HG02798 (cell line): ENCODE results near the gene DAPL1.

Experiments
- ATAC-seq: cut with Tn5 transposase; IDR thresholded peaks from one replicate; pipeline ENCODE4 v1.9.1; 2021; ENCODE audit warnings: mild to moderate bottlenecking; ENCODE audit not compliant: unreplicated experiment, poor library complexity

DAPL1 gene

DNA sequence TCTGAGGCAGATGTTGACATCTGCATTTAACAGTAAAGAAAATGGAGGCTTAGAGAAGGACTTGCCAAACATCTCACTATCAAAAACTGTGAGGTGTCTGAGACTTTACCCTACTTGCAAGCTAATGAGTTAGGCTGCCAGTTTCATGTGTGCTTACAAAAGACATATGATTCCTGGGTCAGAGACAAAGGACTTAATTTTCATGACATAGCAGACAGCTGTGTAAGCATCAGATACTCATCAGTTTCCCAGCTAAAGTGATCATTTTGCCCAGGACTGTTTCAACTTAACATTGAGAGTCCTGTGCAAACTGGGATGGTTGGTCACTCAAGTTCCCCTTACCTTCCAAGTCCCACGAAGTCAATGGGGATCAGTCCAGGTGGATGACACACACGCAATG lies 18.9 kb upstream of the DAPL1 start:
- ATAC-seq: no peak

DNA sequence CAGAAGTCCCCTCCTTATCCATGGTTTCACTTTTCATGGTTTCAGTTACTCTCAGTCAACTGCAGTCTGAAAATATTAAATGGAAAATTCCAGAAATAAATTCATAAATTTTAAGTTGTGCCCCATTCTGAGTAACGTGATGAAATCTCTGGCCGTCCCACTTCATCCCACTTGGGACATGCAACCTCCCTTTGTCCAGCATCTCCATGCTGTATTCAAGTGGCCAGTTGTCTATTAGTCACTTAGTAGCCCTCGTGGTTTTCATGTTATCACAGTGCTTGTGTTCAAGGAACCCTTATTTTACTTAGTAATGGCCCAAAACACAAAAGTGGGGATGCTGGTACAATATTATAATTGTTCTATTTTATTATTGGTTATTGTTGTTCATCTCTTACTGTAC lies 18.0 kb upstream of the DAPL1 start:
- no peak for ATAC-seq

DNA sequence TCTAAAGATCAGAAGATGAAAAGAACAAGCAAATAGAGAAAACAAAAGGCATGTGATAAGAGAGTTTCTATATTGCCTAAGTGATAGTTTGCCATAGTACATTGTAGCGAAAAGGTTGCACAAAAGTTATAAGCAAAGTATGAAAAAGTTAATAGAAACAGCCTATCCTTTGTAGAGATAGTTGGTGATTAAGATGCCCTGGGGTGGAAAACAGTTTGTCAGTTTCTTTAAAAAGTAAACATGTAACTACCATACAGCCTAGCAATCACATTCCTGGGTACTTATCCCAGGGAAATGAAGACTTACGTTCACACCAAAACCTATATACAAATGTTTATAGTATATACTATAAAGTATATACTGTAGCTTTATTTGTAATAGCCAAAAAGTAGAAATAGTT lies 16.9 kb upstream of the DAPL1 start:
- no peak for ATAC-seq

DNA sequence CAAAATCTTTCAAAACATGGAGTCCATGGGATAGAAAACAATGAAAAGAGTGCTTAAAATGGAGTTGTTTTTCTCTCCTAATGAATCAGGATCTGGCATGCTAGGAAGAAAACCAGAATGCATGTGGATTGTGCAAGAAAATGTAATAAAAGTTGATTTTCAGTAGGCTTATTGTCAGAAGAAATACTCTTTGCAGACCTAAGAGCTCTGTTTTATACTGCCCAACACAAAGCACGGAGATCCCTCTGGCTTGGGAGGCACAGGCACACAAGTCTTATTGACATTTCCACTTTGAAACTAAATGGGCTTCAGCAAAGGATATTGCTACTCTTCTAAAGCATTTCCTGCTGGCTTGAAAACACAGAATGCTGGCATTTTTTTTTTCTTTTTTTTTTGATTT lies 15.5 kb upstream of the DAPL1 start:
- no peak for ATAC-seq

DNA sequence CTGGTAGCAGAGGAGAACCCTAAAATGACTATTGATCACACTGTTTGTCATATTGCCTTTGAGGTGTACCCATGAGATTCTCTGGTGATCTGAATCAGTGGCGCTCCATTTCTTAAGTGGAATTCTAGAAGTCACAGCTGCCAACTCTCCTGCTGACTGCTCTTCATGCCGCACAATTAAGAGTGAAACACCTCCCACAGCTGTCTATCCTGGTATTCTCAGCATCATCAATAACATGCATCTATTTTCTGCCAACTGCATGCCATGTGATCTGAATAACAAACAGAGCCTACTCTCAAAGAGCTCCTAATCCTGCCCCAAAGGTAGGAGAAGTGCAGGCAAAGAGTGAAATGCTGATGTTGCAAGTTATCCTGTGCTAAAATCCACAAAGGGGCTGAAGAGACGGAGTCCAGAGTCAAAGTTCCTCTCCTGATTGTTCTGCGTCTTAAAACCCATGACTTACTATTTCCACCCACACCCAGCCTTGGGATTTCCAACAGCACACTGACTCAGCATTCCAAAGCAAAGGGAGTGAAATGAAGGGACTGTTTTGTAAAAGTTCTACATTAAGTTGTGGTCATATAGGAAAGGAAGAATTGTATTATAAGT lies 13.7 kb upstream of the DAPL1 start:
- no peak for ATAC-seq

DNA sequence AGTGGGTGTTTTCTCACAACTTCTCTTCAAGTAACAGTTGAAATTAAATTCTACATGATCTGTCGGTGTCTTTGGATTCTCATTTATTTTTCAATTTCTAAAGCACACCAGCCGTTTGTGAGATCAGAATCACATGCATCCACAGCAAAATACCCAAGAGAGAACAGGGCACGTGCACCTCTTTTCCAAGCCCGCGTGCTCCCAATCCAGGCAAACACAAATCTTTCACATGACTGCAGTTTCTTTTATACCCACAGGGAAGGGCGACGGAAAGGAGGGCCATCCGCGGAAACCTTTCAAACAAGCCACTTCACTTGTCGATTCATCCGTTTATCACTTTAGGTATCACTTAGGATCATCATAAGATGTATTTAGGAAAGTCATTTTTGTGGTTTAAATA lies 13.0 kb upstream of the DAPL1 start:
- no peak for ATAC-seq

DNA sequence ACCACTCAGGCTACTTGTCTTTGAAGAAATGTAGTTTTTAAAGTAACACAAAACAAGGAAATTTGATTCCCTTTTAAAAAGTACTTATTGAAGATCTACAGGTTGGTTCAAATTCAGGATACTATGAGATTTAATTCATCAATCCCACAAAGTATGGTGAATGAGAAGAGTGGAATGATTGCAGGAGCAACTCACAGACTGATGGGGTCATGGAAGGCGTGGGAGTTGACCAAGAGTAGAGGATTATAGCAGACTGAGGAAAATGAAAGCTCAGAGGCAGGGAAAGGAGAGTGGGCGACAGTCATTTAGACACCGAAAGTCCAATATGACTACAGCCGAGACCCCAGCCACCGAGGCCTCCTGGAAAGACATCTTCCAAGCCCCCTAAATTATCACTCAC lies 12.5 kb upstream of the DAPL1 start:
- no peak for ATAC-seq

DNA sequence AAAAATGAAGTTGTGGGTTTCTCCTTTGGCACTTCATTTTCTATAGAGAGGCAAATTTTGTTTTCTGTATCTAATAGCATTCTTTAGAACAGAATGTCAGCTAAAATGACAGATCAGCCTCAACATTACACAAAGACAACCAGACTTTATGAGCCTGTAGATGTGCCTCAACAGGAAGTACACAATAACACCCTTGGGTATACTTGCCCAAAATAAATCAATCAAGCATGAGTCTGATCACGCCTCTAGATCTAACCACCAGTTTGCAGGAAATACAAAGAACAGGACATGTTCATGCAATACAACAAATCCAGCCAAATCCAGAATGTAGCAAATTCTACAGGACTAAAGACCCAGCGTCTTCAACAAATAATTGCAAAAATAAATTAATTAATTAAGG lies 11.2 kb upstream of the DAPL1 start:
- no peak for ATAC-seq

DNA sequence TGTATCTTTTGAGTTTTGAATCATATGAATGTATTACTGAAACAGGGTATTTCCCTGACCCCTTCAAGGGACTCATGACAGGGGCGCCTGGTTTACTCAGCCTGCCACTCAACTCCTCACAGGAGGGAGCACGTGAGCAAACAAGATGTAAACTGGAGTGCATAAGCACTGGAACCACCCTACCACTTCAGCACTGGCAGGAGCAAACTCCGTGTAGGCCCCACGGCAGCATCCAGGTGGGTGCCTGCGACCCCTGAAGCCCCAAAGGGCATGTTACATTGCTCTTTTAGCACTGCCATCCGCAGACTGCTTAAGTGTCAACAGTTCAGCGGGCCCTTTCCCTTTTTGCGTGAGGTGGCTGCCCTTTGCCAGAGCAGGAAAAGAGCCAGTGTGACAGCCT lies 8.2 kb upstream of the DAPL1 start:
- ATAC-seq: no peak

DNA sequence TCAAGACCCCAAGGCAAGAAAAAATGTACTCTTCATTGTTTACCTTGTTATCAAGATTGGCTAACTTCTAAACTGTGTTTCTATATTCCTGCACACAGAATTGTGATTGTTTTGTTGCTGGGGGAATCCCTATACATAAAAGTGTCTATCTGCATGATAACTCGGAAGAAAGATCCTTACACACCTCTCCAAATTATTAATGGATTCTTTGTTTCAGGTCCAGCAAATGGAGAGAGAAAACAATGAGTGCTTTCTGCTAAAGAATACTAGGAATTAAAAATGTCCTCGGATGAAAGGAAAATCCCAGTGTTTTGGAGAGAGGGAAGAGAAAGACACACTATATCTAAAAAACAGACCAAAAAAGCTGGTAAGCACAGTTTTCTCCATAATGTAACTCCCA lies 6.2 kb upstream of the DAPL1 start:
- no peak for ATAC-seq

DNA sequence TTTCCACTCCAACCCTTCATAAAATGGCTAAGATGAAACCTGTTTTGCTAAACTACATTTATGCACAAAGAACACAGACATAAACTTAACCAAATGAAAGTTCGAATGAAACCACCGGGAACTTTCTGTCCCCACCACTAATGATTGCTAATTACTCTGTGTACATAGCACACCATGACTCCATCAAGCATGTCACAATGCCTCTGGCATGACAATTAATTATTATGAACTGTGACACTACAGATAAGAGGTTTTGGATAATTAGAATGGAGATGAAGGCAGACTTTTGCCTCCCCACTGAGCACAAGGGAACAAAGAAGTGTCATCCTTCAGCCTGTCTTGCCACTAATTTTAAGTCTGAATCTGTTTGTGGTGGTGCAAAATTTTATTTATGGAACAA lies 1.5 kb downstream of the DAPL1 start:
- ATAC-seq: no peak

DNA sequence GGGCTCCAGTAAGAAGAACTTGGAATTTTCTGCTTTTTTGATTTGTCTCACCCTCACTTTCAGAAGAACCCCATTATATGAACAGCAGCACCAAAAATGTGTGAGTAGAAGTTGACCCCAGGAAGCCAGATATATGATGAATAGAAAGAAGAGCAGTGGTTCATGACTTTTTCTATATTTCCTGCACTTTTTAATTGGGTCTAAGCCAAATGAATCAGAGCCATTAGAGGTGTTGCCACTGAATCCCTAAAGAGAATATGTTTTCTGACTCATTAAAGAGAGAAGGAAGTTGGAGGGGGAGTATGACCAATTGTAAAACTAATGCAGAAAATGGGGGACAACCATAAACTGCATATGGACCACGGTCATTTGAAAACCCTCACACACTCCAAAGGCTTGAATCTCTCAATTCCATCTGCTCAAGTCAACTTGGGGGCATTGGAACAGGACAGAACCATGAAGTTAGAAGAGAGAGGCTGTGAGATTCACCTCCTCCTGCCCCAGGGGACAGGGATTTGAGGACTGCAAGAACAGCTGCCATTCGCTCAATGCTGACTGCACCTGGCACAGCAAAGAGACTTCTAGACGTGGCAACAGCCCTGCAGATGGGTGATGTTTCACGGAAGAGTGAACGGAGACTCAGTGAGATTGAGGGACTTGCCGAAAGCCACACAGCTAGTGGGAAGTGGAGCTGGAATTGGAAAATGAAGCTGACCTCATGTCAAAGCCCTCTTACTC lies 3.0 kb downstream of the DAPL1 start:
- ATAC-seq: no peak

DNA sequence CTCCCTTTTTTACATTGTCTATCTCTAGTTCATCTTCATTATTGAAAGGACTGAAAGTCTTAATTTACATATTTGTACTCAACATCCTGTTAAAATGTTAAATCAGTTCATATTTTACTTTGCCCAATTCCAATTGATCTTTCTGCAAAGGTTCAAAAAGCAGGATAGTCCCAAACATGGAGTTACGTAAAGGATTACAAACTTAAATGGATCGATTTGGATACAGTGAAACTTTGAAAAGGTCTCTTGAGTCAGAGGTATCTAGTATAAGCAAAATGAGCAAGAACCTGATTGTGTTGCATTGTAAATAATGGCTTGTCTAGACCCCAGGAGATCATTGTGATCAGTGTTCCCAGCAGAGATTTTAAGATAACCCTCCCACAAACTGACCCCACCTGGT lies 4.1 kb downstream of the DAPL1 start:
- ATAC-seq: no peak

DNA sequence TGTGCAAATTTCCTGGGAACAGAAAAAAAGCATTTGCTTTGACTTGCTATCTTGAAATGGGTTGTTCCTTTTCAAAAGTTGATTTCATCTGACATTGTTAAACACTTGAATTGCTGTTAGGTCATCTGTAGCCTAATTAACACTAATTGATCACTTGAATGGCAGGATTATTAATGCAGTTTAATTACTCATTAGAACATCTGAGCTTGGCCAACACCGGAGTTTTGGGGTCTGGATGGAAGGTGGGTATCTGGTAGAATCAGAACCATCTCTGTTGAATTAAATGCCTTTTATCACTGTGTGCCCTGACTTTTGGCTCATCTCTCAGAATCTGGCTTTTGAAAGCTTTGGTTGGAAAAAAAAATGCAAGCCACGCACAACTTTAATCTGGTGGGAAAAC lies 8.4 kb downstream of the DAPL1 start:
- ATAC-seq: no peak

DNA sequence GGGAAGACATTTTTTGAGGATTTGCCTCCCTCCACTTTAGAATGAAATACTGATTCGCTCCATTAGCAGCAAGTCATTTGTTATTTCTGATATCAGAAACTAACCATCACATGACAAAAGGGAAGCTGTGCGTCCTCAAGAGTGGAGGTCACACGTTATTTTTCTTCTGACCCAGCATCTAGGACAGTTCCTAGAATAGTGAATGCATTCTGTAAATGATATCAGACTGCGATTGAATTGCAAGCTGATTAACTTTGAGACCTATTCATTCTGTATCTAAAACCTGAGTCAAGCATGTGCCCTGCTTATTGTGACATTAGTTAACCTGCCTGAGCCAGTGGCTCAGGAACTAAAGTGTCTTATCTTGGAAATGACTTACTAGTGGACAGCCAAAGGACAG lies 10.1 kb downstream of the DAPL1 start:
- no peak for ATAC-seq

DNA sequence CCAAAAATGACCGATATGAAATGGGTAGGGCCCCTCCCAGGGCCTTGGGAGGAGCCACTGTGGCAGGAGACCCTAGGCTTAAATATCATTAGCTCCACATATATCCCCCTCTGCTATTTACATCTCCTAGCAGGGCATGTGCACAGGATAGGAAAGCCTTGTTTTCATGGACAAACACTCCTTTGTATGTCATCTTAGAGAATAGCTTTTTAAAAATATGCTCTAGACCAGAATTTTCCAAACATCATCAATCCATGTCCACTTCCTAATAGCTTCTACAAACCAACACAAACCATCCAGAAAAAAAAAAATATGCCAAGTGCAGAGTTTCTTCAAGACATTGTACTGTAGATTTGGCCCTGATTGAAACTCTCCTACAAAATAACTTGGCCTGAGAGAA lies 10.8 kb downstream of the DAPL1 start:
- ATAC-seq: no peak

DNA sequence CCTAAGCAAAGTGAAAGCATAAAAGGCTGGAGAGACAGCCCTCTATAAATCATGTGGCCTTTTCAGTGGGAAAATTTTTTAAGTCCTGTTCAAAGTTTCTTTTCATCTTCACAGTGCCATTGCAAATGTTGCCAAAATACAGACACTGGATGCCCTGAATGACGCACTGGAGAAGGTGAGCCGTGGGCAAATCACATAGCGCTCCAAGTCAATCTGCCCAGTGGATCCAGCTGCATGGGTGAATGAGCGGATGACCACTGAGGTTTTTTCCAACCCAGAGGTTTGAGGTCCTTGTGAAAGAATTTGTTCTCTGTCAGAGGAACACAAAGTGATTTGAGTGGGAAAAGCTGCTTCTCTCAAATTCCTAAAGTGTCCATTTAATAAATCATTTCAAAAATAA lies 11.8 kb downstream of the DAPL1 start:
- no peak for ATAC-seq

DNA sequence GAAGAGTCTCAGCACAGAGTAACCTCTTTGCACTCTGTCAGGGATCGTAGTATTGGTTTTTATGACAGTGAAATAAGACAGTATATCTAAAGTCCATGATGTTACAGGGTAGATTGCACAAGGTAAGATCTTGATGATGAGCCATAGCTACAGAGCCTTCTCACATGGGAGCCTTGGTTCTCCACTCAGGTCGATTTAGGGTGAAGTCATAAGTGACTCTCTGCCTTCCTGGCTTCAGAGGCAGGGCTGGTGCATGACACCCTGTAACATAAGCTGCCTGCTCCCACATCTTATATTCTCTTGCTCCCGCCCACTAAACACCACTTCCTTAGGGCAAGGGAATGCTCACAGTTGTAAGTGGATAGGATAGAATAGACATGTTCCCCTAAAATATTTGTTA lies 13.3 kb downstream of the DAPL1 start:
- no peak for ATAC-seq

DNA sequence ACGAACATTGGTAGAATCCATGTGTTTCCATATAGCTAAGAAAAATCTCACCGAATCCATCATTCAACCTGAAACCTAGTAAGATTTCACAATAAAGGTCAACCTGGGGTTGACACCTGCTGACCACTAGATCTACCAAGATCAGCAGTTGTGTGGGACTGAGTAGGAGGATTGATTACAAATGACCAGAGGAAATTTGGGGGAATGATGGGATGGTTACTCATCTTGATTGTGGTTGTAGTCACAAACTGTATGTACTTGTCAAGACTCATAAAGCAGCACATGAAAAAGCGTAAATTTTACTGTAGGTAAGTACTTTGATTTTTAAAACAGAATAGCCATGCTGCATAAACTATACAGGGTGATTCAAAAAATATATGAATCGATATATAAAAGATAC lies 14.7 kb downstream of the DAPL1 start:
- no peak for ATAC-seq

DNA sequence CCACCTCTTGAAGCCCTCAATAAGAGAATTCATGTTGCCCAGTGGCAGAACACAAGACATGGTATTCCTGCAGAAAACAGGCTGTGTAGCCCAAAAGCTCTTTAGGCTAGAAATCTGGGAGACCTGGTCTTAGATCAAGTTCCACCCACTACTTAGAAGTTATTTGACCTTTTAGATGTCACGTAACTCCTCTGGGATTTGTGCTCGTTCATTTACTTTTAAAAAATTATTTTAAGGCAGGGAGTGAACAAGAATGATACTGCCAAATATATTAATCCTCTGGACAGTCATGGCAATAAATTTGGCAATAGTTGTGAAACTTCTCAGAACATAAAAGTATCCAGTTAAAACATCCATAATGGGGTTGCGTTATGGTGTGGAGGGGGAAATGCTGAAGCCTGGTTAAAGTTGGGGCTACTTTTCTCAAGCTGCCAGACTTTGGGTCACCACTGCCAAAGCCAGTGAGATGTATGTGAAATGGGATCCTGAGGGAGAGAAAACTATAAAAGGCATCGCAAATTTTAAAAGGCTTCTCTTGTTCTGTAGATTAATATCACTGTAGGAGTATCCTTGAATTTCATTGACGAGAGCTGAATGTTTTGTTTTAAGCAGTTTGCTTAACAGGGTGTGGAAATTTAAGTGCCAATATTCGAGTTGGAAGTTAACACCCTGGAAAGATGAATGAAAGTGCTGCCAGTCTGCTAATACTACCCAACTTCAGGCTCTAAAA lies 15.8 kb downstream of the DAPL1 start:
- no peak for ATAC-seq

DNA sequence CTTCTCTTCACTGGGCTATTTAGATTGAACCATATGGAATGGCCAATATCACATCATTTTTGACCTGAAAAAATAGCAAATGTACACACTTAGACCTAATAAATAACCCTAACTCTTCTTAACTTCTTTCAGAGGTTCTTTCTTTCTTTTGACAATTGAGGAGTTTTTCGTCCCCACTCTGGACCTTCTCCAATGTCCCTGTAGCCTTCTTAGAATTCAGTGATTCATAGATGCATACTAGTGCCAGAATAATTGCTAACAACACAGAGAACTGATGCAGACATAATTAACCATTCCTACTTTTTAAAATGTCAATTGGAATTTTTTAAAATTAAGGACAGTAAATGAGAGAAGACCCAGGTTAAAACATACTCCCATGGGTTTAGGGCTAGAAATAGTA lies 20.0 kb downstream of the DAPL1 start:
- ATAC-seq: no peak

DNA sequence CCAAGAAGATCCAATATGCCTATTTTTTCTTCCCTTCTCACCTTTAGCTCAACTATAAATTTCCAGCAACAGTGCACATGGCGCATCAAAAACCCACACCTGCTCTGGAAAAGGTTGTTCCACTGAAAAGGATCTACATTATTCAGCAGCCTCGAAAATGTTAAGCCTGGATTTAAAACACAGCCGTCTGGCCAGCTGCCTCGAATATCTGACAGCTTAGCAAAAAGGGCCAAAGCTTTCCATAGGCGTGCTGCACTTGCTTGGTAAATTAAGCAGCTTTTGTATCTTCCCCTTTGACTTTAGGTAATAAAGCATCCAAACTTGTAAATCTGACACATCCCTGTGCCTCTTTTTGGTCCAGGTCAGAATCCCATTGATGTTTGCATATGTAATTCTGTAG lies 20.5 kb downstream of the DAPL1 start:
- no peak for ATAC-seq
